Measurements from ENCODE around the gene ADAMTSL4.

ADAMTSL4 gene

GRCh38 chr1:150548632-150549495, at the start of gene ADAMTSL4:
ADAMTSL4 (plus strand) TSS chr1:150549408; CDS start chr1:150552289, 2,881 bp downstream.
- no peak for DNase-seq

- no peak for DNase-seq
These were observed 43.8 kb upstream of the ADAMTSL4 start for GRCh38 chr1:150505431-150505830.

- no peak for DNase-seq
These were observed 41.0 kb upstream of the ADAMTSL4 start, which contains the start of gene ECM1 for GRCh38 chr1:150507912-150508864. ECM1 (plus strand) TSS chr1:150508109; CDS start chr1:150508210, 101 bp downstream.

- no peak for DNase-seq
These were observed 40.2 kb upstream of the ADAMTSL4 start for GRCh38 chr1:150508982-150509381.

GRCh38 chr1:150511551-150511950, 37.7 kb upstream of the ADAMTSL4 start:
- DNase-seq = no peak

GRCh38 chr1:150511985-150512660, 37.1 kb upstream of the ADAMTSL4 start:
- no peak for DNase-seq

GRCh38 chr1:150512846-150513245, 36.4 kb upstream of the ADAMTSL4 start:
- no peak for DNase-seq

- no peak for DNase-seq
These were observed 35.8 kb upstream of the ADAMTSL4 start for GRCh38 chr1:150513351-150513791.

- DNase-seq = no peak
These were observed 34.9 kb upstream of the ADAMTSL4 start for GRCh38 chr1:150514260-150514659.

- DNase-seq = no peak
These were observed 34.3 kb upstream of the ADAMTSL4 start for GRCh38 chr1:150514913-150515327.

- DNase-seq = peak; percentile 90
These were observed 33.7 kb upstream of the ADAMTSL4 start, which contains the start of gene FALEC for GRCh38 chr1:150515328-150516049. FALEC (plus strand) TSS chr1:150515752.

GRCh38 chr1:150516050-150516591, 33.1 kb upstream of the ADAMTSL4 start:
- no peak for DNase-seq

- no peak for DNase-seq
These were observed 32.6 kb upstream of the ADAMTSL4 start for GRCh38 chr1:150516616-150517015.

GRCh38 chr1:150521196-150521968, 27.8 kb upstream of the ADAMTSL4 start:
- DNase-seq = no peak

- no peak for DNase-seq
These were observed 23.9 kb upstream of the ADAMTSL4 start for GRCh38 chr1:150525348-150525747.

GRCh38 chr1:150528196-150528595, 21.0 kb upstream of the ADAMTSL4 start:
- DNase-seq = no peak

GRCh38 chr1:150529017-150529416, 20.2 kb upstream of the ADAMTSL4 start:
- DNase-seq = no peak

- DNase-seq = no peak
These were observed 18.6 kb upstream of the ADAMTSL4 start for GRCh38 chr1:150530491-150531159.

- DNase-seq = no peak
These were observed 16.3 kb upstream of the ADAMTSL4 start for GRCh38 chr1:150532860-150533259.

GRCh38 chr1:150534002-150534401, 15.2 kb upstream of the ADAMTSL4 start:
- DNase-seq = no peak
